ENCODE measurements around the gene TGOLN2. TPM values are rescaled to one million over a fixed set of nuclear protein-coding genes. Genes with fewer than 3 reads are reported as not detected.

The TGOLN2 gene
- total and polyA plus RNA-seq, 2 donors (not counting 3 experiments of a cell fraction or from before 2014, with no cell fraction given): 112 to 140 TPM

- no peak overlapping the region for H3K4me3 ChIP-seq (replicated peaks in 1 of 3; ENCODE audit: insufficient read depth in 1 of 3, low read depth in 1 of 3, low read length in 3 of 3)
- peaks cover 36% of the 10 kb centered on the region for H3K79me2 ChIP-seq (ENCODE audit: control insufficient read depth, insufficient read depth, low read length)
- H3K9ac ChIP-seq (replicated peaks; ENCODE audit: extremely low read depth, insufficient read depth, low read length): no peak overlapping the region
- ChIA-PET POLR2A (no interaction called here), CTCF (no interaction called here)
- no peaks in the 10 kb centered on the region for H3K27me3 ChIP-seq (ENCODE audit: control insufficient read depth in 2 of 2, insufficient read depth in 2 of 2, low read length in 2 of 2)
- no peaks in the 10 kb centered on the region for H3K9me1 ChIP-seq (replicated peaks; ENCODE audit: control insufficient read depth, extremely low read depth, insufficient read depth, low read length)
- intact Hi-C loops (cut with micrococcal nuclease): loop anchor here (5.0 kb wide), 1 partner anchor 208 kb away; the partner anchor contains the start of gene MAT2A
- no peak overlapping the region for H3K27ac ChIP-seq (ENCODE audit: insufficient read depth, low read depth, low read length)
- peaks cover 4% of the 10 kb centered on the region for H4K20me1 ChIP-seq (replicated peaks; ENCODE audit: control insufficient read depth, extremely low read depth, insufficient read depth, low read length)
- DNase-seq (ENCODE audit: low read depth, low spot score) (no peak), FAIRE-seq (no peak)
- TF ChIP-seq MYC (IDR thresholded peaks at IDR 0.05; ENCODE audit: low read depth, low read length): no peak
- TF ChIP-seq CTCF (IDR thresholded peaks at IDR 0.05; ENCODE audit: extremely low read depth in 1 of 2, insufficient read depth in 1 of 2, low read depth in 1 of 2, low read length in 2 of 2): no peak
- TF ChIP-seq JUN (IDR thresholded peaks at IDR 0.05; ENCODE audit: borderline replicate concordance, insufficient read depth, insufficient read length, low read depth): no peak
- TF ChIP-seq MAX (IDR thresholded peaks at IDR 0.05; ENCODE audit: insufficient read depth, insufficient read length): no peak
- no peak for TF ChIP-seq FOS (IDR thresholded peaks at IDR 0.05; ENCODE audit: borderline replicate concordance, insufficient read depth, low read length)
- TF ChIP-seq POLR2AphosphoS5 (IDR thresholded peaks at IDR 0.05; ENCODE audit: insufficient read depth, low read depth, low read length): no peak
- no peak for TF ChIP-seq POLR2A (IDR thresholded peaks at IDR 0.05; ENCODE audit: low read depth, low read length)
- TF ChIP-seq EZH2 (IDR thresholded peaks at IDR 0.05; ENCODE audit: borderline replicate concordance, low read depth, low read length, severe bottlenecking): no peak
- no peak for TF ChIP-seq GATA2 (IDR thresholded peaks at IDR 0.05; ENCODE audit: insufficient read depth, insufficient read length, low read depth, low read length)
- H3K4me1 ChIP-seq (ENCODE audit: control insufficient read depth, extremely low read depth, insufficient read depth, low read length): peaks cover 29% of the 10 kb centered on the region
- no TSS peak for BruUV-seq (replicated peaks)
- no peak overlapping the region for H3K4me2 ChIP-seq (ENCODE audit: insufficient read depth, low read length)
- dilution Hi-C loops (cut with MboI; ENCODE audit: extremely low pct_ligation_motif_present, low sequenced_read_pairs): no loop called here
- H2AFZ ChIP-seq (ENCODE audit: low read depth, low read length): no peak overlapping the region
- H3K9me3 ChIP-seq (replicated peaks; ENCODE audit: control insufficient read depth, insufficient read depth, low read length): no peaks in the 10 kb centered on the region
- peaks cover 3 to 9% of the 10 kb centered on the region in 2 experiments for H3K36me3 ChIP-seq (ENCODE audit: control insufficient read depth in 2 of 2, extremely low read depth in 1 of 2, insufficient read depth in 2 of 2, low read length in 2 of 2)
Measured at GRCh38 chr2:85329181-85329651, 1.4 kb upstream of the TGOLN2 start.

Data from endothelial cell of umbilical vein (primary cell).